Fibroblast of the aortic adventitia (primary cell): ENCODE measurements around the gene LENG8. TPM values are rescaled to one million over a fixed set of nuclear protein-coding genes. Genes with fewer than 3 reads are reported as not detected.

Experiments
- DNase-seq: peaks from one replicate; pipeline ENCODE4 v3.0.0-alpha.2; 2010; ENCODE audit warnings: low read depth
- H3K4me3 ChIP-seq: 2 replicates; pipeline ENCODE4 v1.5.1; 2011; ENCODE audit warnings: low read depth, mild to moderate bottlenecking, control low read depth, low read length, moderate library complexity
- CTCF ChIP-seq: IDR thresholded peaks from 2 replicates; pipeline ENCODE4 v1.5.1; 2011; ENCODE audit warnings: mild to moderate bottlenecking, low read length, control low read depth, inconsistent platforms; ENCODE audit not compliant: insufficient read depth
- total RNA-seq: library from RNA; depleted of rRNA; stranded (reverse); fragments of >200 nt; gene quantifications from 2 replicates; pipeline ENCODE4 v1.2.3, GENCODE V29; 2012; ENCODE audit warnings: low replicate concordance

Gene LENG8
- total RNA-seq, 1 donor = 41.7 TPM

DNA sequence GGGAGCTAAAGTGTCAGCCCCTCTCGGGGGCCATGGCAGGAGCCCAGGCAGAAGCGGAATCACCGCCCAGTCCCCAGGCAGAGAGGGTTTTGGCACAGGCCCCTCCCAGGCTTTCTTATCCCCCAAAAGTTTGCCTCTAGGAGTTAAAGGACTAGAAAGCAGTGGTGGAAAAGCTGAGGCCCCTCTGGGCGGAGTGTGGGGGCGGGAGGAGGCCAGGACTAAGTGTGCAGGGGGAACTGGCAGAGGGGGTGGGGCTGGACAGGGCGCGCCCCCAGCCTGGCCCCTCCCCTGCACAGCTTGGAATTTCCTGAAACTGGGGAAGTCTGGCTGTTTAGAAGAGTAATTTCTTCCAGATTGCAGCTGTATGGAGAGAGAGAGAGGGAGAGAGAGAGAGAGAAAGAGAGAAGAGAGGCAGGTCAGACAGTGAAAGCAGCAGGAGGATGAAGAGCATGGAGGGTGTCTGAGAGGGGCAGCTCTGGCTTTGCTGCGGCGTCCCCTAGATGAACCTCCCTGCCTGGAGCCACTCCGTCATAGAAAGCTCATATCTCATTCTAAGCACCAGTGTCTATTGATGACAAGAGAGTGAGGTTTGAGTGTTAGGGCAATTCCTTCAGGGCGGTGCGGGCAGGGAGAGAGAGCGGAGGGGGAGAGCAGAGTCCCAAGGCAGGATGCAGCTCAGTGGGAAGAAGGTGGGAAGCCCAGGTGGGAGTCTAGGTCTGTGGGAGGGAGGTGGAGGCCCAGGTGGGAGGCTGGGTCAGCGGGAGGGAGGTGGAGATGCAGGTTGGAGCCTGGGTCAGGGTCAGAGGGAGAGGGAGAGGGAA, 24.3 kb downstream of the LENG8 start, which contains the start of gene CDC42EP5:
CDC42EP5 (minus strand) TSS at position 226 of the 821 bp plus-strand sequence. CDS start 7,749 bp downstream, outside the sequence.
- no peak for TF ChIP-seq CTCF
- DNase-seq = peak; percentile 89
- peak within 1 kb of the TSS; percentile 79 for H3K4me3 ChIP-seq

DNA sequence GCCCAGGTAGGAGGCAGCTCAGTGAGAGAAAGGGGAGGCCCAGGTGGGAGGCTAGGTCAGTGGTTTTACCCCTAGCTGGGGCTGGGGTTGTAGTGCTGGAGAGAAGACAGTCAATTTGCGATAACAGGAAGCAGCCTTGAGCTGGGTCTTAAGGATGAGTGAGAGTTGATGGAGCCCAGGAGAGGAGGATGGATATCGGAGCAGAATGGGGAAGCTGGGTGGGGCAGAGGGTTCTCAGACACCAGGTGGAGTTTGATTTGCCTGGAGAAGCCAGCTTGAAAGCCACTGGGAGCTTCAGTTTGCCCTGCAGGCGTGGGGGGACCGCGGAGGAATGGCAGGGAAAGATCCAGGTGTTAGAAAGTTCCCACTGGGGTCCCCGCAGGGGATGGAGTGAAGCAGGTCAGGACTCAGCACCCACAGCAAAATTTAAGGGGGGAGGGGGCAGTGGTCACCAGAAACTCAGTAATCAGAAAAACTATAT, 24.9 kb downstream of the LENG8 start:
- DNase-seq = no peak
- peak overlapping the region; percentile 79 for H3K4me3 ChIP-seq
- TF ChIP-seq CTCF = no peak

- no peak for TF ChIP-seq CTCF
- no peak for DNase-seq
Measured at GRCh38 chr19:54475706-54476105, 26.7 kb downstream of the LENG8 start.

DNA sequence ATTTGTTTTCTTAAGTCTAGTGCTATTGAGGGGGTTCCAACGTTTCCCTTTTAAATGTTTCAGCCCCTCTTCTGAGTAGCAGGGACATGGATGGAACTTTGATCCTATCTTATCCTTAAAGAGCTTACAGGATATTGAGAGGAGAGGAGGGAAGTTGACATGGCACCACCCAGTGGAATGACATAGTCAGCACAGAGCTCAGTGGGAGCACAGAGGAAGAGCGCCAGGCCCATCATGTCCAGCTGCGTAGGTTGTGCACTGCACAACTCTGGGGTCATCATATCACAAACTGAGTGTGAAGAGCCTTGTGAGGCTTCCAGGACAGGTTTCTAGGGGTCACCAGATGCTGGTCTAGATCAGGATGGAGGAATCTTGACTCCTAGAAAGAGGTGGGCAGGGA, 28.7 kb downstream of the LENG8 start:
- no peak for TF ChIP-seq CTCF
- no peak for DNase-seq

More at GRCh38 chr19:54475706-54476105, 26.7 kb downstream of the LENG8 start:
- no peak overlapping the region for H3K4me3 ChIP-seq

DNA sequence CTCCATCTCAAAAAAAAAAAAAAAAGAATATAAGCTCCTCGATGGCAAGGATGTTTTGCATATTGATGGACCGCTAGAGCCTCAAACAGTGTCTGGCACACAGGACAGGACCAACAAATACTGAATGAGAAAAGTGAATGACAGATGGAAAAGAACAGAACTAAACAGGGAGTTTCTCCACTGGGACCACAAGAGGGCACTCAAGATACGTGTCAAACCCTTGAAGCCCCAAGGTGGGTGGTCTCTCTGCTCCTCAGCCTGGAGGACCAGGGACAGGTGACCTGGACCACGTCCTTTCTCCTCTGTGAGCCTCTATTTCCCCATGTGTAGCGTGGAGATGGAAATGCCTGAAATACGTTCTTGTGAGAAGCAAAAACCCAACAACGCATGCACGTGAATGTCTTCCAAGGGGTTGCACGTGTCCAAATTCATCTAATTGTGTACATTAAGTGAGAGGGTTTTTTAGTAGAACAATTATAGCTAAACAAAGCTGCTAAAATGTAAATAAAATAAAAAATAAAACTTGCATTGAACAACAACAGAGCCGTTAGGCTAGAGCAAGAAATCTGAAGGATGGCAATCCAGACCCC, 29.8 kb downstream of the LENG8 start:
- peak; percentile 56 for DNase-seq
- TF ChIP-seq CTCF = peak; percentile 72

More for the DNA sequence above, 28.7 kb downstream of the LENG8 start:
- no peak overlapping the region for H3K4me3 ChIP-seq

GRCh38 chr19:54480051-54480450, 31.1 kb downstream of the LENG8 start:
- H3K4me3 ChIP-seq = no peak overlapping the region
- no peak for DNase-seq
- TF ChIP-seq CTCF = no peak

More for the DNA sequence above, 29.8 kb downstream of the LENG8 start:
- H3K4me3 ChIP-seq = no peak overlapping the region
